OCI-LY3 (cell line): ENCODE data around the gene ACAD11.

Experiments
- H2AFZ ChIP-seq: fragments of 200-600, 300-600 bp; shearing (Covaris generic); 2 replicates; pipeline ENCODE4 v1.6.0; 2014; ENCODE audit warnings: antibody characterized with exemption, low read depth, low read length
- H3K27ac ChIP-seq: fragments of 200-600, 300-600 bp; sonication (generic); 2 replicates; pipeline ENCODE4 v1.5.1; 2014; ENCODE audit warnings: mild to moderate bottlenecking, low read length, moderate library complexity, mixed read lengths
- H3K27me3 ChIP-seq: fragments of 200-600, 300-600 bp; sonication (generic); 2 replicates; pipeline ENCODE4 v1.6.1; 2014; ENCODE audit warnings: low read depth, low read length, mixed read lengths
- H3K36me3 ChIP-seq: fragments of 200-600, 300-600 bp; sonication (generic); replicated peaks from 2 replicates; pipeline ENCODE3; 2014; ENCODE audit warnings: low read depth, low read length, mixed read lengths
- H3K4me1 ChIP-seq: fragments of 300-600, 200-600 bp; sonication (generic); 2 replicates; pipeline ENCODE4 v1.6.1; 2014; ENCODE audit warnings: low read length, mixed read lengths
- H3K4me2 ChIP-seq: fragments of 200-600, 300-600 bp; sonication (generic); 2 replicates; pipeline ENCODE4 v1.6.1; 2014; ENCODE audit warnings: low read length, mixed read lengths
- H3K4me3 ChIP-seq: fragments of 300-600, 200-600 bp; sonication (generic); 2 replicates; pipeline ENCODE4 v1.5.1; 2014; ENCODE audit warnings: antibody characterized with exemption, mild to moderate bottlenecking, low read length, moderate library complexity
- H3K79me2 ChIP-seq: fragments of 300-600, 200-600 bp; shearing (Covaris generic); 2 replicates; pipeline ENCODE4 v1.6.1; 2014; ENCODE audit warnings: mild to moderate bottlenecking, low read length, mixed read lengths
- H3K9ac ChIP-seq: fragments of 300-600, 200-600 bp; shearing (Covaris generic); 2 replicates; pipeline ENCODE4 v1.6.0; 2014; ENCODE audit warnings: mild to moderate bottlenecking, low read length, moderate library complexity
- H3K9me3 ChIP-seq: fragments of 200-600, 300-600 bp; shearing (Covaris generic); 2 replicates; pipeline ENCODE4 v1.6.1; 2014; ENCODE audit warnings: low read length, mixed read lengths; ENCODE audit not compliant: insufficient read depth
- H4K20me1 ChIP-seq: fragments of 200-600, 300-600 bp; sonication (generic); 2 replicates; pipeline ENCODE4 v1.6.1; 2016; ENCODE audit warnings: low read length, mixed read lengths; ENCODE audit not compliant: insufficient read depth
- CTCF ChIP-seq: fragments of 200-600, 300-600 bp; sonication (generic); IDR thresholded peaks from 2 replicates; pipeline ENCODE4 v1.5.1; 2014; ENCODE audit warnings: antibody characterized with exemption, low read length, low read depth
- EZH2phosphoT487 ChIP-seq: fragments of 200-600 bp; shearing (Covaris generic); IDR thresholded peaks from 2 replicates; pipeline ENCODE4 v1.6.1; 2018; ENCODE audit warnings: antibody characterized with exemption, mixed run types, low read depth

Gene ACAD11

DNA sequence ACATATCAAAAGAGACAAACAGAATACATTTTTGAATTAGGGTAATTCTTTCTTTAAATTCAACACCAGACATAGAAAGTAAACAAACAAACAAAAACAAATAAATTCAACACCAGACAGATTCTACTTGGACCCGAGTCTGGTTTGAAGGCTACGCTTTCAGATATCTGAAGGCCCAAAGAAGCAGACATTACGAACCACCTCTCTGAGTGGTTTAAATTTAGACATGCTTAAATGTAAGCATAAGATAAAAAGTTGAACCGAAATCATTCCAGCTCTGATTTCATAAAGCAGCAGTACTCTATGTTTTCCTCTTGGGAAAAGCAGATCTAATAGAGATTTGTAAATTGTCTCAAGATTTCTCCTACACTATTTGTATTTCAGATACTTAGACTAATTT lies 30.4 kb upstream of the ACAD11 start:
- H2AFZ ChIP-seq = no peak overlapping the region
- no peaks in the 10 kb centered on the region for H3K4me1 ChIP-seq
- no peak overlapping the region for H3K27ac ChIP-seq
- no peaks in the 10 kb centered on the region for H3K9me3 ChIP-seq
- H3K79me2 ChIP-seq = no peaks in the 10 kb centered on the region
- H3K36me3 ChIP-seq = peaks cover 8% of the 10 kb centered on the region
- H4K20me1 ChIP-seq = no peaks in the 10 kb centered on the region
- H3K27me3 ChIP-seq = no peaks in the 10 kb centered on the region
- TF ChIP-seq EZH2phosphoT487 (no peak), CTCF (no peak)
- no peak overlapping the region for H3K9ac ChIP-seq
- no peak overlapping the region for H3K4me3 ChIP-seq
- no peak overlapping the region for H3K4me2 ChIP-seq

GRCh38 chr3:132682201-132682600 lies 22.6 kb upstream of the ACAD11 start:
- H3K9ac ChIP-seq = no peak overlapping the region
- H3K27ac ChIP-seq = no peak overlapping the region
- no peak for TF ChIP-seq CTCF
- no peak for TF ChIP-seq EZH2phosphoT487
- no peak overlapping the region for H3K4me2 ChIP-seq
- no peaks in the 10 kb centered on the region for H3K27me3 ChIP-seq
- H3K4me1 ChIP-seq = no peaks in the 10 kb centered on the region
- H3K36me3 ChIP-seq = peaks cover 10% of the 10 kb centered on the region
- H2AFZ ChIP-seq = no peak overlapping the region
- no peaks in the 10 kb centered on the region for H3K9me3 ChIP-seq
- H3K79me2 ChIP-seq = no peaks in the 10 kb centered on the region
- H3K4me3 ChIP-seq = no peak overlapping the region
- H4K20me1 ChIP-seq = no peaks in the 10 kb centered on the region

DNA sequence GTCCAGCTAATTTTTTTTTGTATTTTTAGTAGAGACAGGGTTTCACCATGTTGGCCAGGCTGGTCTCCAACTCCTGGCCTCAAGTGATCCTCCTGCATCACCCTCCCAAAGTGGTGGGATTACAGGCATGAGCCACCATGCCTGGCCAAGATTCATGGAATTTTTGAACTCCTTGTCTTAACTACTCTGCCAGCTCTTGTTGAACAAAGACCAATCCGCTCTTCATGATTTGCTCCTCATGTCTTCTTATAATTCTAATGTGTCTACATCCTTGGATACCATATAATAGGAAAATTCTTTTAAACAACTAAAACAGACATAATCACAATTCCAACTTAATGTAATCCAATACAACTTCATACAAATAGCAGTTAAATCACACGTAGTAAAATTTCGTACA lies 21.8 kb upstream of the ACAD11 start:
- no peaks in the 10 kb centered on the region for H3K4me1 ChIP-seq
- no peak overlapping the region for H3K9ac ChIP-seq
- H3K36me3 ChIP-seq = peaks cover 18% of the 10 kb centered on the region
- H3K9me3 ChIP-seq = no peaks in the 10 kb centered on the region
- H3K4me3 ChIP-seq = no peak overlapping the region
- no peaks in the 10 kb centered on the region for H3K79me2 ChIP-seq
- no peaks in the 10 kb centered on the region for H4K20me1 ChIP-seq
- no peak overlapping the region for H3K27ac ChIP-seq
- no peak overlapping the region for H2AFZ ChIP-seq
- H3K27me3 ChIP-seq = no peaks in the 10 kb centered on the region
- TF ChIP-seq CTCF = no peak
- no peak for TF ChIP-seq EZH2phosphoT487
- H3K4me2 ChIP-seq = no peak overlapping the region

GRCh38 chr3:132679911-132680310 lies 20.3 kb upstream of the ACAD11 start:
- no peak overlapping the region for H3K4me3 ChIP-seq
- H3K9ac ChIP-seq = no peak overlapping the region
- peaks cover 29% of the 10 kb centered on the region for H3K36me3 ChIP-seq
- no peaks in the 10 kb centered on the region for H3K27me3 ChIP-seq
- H2AFZ ChIP-seq = no peak overlapping the region
- H4K20me1 ChIP-seq = 0 out of 2 replicates have a peak, but pooled peaks cover 5% of the 10 kb centered on the region
- H3K27ac ChIP-seq = no peak overlapping the region
- H3K4me1 ChIP-seq = peaks cover 11% of the 10 kb centered on the region
- no peaks in the 10 kb centered on the region for H3K79me2 ChIP-seq
- no peak overlapping the region for H3K4me2 ChIP-seq
- H3K9me3 ChIP-seq = no peaks in the 10 kb centered on the region
- no peak for TF ChIP-seq EZH2phosphoT487
- no peak for TF ChIP-seq CTCF
